HG03064 (cell line): ENCODE data around the gene PRSS23.
"Not testable (repeated sequence)": the region's sequence is repeated elsewhere in the genome, so short reads cannot be mapped to it uniquely, and the experiment has no call there.

Source experiments
- ATAC-seq: cut with Tn5 transposase; IDR thresholded peaks from one replicate; pipeline ENCODE4 v1.9.1; 2021; ENCODE audit warnings: low read depth; ENCODE audit not compliant: unreplicated experiment

The PRSS23 gene, protein sequence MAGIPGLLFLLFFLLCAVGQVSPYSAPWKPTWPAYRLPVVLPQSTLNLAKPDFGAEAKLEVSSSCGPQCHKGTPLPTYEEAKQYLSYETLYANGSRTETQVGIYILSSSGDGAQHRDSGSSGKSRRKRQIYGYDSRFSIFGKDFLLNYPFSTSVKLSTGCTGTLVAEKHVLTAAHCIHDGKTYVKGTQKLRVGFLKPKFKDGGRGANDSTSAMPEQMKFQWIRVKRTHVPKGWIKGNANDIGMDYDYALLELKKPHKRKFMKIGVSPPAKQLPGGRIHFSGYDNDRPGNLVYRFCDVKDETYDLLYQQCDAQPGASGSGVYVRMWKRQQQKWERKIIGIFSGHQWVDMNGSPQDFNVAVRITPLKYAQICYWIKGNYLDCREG

DNA sequence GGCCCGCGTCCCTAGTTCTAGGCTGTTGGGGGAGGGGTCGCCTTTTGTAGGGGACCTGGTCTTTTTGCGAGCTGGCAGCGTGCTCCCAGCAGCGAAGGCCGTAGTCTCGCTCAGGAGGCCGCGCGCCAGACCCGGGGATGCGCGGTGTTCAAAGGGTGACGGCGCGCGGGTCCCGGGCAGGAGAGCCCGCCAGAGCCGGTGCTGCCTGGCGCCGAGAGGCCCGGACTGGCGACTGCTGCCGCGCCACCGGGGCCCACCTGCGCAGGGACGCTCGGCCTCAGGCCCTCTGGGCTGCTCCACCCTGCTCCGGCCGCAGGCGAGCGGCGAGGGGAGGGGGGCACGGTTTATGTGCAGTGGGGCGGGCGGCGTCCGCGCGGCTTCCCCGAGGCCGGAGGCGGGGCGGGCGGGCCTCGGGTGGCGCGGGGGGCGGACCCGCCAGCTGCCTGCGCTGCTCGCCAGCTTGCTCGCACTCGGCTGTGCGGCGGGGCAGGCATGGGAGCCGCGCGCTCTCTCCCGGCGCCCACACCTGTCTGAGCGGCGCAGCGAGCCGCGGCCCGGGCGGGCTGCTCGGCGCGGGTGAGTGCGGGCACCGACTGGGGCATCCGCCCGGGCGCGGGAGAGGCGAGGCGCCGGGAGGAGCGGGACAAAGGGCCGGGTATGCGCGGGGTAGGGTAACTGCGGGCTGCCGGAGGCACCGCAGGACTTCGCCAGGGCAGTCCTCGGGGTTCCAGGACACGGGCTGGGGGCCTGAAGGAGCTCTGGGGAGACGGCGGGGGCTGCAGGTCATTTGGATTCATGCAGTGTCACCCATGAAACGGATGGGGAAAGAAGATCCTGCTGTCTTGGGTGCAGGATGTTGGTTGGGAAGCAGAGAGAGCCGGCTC lies at the start of gene PRSS23:
TSS of gene PRSS23 (plus strand) at position 467 of the 884 bp plus-strand sequence. CDS start 7,102 bp downstream, outside the sequence.
- no peak for ATAC-seq

DNA sequence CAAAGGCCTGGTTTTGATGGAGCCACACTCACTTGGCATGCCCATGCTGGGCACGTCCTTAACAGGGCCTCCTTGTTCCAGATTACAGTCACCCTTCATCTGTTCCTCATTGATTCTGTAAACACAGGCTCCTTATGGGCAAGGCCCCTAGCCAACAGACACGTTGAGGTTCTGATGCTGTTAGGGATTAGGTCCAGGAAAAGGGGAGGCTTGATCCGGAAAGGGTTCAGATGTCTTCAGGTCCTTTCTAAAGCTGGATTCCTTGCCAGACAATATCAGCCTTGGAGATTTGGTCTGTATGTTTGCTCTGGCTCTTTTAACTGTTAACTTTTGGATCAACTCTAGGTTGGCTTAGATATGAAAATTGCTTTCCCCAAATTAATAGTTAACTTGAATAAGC lies 46.9 kb upstream of the PRSS23 start:
- ATAC-seq, result no peak

DNA sequence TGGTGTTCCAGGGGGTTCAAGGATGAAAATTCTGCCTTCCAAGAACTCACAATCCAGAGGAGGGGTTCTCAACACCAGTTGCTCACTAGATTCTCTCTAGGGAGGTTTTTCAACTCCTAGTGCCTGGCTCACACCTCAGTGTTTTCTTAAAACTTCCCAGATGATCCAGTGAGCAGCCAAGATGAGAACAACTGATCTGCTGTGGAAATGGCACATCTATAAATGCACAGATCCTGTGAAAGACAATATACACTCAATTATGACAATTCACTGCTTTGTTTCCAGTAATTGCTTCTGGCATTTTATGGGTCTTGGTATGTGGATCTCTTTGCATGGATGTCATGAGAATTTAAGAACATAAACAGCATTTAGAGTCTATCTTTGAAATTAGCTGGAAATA lies 45.2 kb upstream of the PRSS23 start:
- no peak for ATAC-seq

DNA sequence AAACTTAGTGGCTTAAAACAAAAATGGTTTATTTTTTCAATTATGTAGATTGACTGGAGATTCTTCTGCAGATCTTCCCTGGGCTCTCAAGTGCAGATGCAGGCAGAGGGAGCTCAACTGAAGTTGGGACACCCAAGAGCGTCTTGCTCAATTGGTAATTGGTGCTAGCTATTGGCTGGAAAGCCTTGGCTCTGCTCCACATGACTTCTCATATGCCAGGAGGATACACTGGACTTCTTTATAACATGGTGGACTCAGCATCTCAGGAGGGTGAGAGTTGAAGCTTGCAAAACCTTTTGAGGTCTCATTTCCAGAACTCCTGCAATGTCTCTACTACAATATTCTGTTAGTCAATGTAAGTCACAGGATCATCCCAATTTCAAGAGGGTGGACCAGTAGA lies 42.2 kb upstream of the PRSS23 start:
- ATAC-seq, result no peak

DNA sequence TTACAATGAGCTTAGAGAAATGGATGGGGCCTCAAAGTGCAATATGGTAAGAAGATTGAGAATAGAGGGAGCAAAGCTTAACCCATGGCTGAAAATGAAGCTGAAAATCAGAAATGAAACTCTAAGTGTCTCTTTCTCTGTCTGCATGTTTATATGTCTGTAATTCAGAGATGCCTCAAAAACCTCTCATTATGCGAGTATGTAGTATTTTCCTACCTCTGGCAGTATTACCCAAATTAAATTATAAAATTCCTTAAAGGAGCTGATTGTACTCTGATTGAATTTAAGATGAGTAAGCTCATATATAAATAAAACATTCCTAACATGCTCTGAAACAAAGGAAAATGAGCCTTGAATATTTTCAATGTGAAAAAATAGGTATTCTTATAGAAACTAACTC lies 39.8 kb upstream of the PRSS23 start:
- no peak for ATAC-seq

DNA sequence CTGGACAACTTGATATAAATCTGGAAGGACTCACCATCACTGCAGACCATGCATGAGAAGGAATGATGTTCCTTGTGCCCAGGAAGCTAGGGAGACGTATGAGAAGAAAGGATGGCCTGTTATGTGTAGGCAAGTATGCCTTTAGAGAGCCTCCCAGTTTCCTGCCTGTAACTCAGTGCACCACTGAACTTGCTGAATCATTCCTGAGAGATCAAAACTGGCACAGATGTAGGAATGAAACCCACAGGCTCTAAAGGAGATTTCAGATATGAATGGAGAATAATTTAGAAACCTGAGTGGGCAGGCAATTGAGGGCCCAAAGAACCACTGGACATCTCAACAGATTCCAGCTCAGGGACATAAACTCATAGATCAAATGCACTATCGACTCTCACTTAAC lies 38.4 kb upstream of the PRSS23 start:
- no peak for ATAC-seq

DNA sequence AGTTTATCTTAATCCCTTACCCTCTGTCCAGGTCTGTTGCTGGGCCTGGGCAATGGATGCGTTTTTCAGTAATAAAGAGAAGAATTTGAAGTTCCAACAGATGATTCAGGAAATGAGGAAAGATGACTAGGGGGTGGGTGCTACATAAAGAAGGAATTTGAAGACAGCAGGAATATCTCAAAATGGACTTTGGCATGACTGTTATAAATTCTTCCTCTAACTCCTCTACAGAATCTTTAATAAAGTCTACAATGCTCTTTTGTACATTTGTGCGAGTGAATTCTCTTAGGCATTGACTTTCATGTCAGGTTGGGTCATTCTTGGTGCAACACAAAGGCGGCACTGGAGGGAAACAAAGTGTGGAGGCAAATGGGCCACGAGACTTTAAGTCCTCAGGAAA lies 35.1 kb upstream of the PRSS23 start:
- ATAC-seq, result no peak

DNA sequence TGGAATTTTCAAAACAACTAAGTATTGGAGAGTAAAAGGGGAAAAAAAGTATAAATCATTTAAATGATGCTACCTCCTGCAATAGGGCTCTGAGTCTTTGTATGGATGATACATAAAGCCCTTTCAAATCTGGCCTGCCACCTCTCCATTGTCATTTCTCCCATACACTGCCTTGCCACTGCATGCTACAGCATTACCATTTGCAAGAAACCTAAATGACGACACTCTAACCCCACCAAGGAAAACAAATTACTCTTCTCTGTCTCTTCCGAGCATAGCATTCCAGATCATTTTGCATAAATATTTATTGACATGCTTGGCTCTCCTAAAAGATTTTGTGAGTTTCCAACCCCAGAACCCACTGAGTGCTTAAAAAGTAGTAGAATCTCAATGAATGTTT lies 34.5 kb upstream of the PRSS23 start:
- ATAC-seq, result no peak

DNA sequence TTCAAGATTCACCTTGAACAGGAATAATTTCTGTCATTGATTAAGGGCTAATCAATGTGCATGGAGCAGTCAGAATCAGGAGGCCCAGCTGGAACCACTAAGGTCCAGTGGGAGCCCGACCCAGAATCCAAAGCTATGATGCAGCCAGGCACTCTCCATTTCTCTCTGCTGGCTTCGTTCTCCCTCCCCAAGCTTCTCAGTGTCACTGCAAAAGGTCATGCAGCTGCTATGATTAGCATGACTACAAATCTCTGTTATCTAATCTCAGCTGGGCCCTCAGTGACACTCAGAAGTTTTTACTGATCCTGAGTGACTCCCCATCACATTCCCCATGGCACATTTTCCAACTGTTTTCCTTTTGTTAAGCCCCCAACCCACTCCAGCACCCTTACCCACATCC lies 31.1 kb upstream of the PRSS23 start:
- no peak for ATAC-seq

DNA sequence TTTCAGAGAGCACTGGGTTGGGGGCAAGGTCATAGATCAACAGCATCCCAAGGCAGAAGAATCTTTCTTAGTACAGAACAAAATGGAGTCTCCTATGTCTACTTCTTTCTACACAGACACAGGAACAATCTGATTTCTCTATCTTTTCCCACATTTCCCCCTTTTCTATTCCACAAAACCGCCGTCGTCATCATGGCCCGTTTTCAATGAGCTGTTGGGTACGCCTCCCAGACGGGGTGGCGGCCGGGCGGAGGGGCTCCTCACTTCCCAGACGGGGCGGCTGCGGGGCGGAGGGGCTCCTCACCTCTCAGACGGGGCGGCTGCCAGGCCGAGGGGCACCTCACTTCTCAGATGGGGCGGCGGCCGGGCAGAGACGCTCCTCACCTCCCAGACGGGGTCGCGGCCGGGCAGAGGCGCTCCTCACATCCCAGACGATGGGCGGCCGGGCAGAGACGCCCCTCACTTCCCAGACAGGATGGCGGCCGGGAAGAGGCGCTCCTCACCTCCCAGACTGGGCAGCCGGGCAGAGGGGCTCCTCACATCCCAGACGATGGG lies 29.8 kb upstream of the PRSS23 start:
- ATAC-seq, result not testable (repeated sequence)

DNA sequence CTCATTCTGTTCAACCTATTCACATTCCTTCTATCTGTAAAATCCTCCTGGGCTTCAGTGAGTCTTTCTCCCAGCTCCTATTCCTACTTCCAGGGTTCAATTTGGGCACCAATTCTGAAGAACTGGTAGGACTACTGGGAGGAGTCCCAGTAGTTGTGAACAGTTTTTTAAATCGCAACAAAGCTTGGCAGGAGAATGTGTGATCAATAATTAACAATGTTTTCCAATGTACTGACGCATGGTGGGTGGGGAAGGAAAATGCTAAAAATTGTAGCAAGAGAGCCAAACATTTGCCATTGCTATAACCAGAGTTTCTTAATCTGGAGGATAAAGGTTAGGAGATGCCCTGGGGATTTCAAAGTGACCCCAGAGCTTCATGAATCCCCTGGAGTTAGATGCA lies 27.3 kb upstream of the PRSS23 start:
- ATAC-seq, result no peak

DNA sequence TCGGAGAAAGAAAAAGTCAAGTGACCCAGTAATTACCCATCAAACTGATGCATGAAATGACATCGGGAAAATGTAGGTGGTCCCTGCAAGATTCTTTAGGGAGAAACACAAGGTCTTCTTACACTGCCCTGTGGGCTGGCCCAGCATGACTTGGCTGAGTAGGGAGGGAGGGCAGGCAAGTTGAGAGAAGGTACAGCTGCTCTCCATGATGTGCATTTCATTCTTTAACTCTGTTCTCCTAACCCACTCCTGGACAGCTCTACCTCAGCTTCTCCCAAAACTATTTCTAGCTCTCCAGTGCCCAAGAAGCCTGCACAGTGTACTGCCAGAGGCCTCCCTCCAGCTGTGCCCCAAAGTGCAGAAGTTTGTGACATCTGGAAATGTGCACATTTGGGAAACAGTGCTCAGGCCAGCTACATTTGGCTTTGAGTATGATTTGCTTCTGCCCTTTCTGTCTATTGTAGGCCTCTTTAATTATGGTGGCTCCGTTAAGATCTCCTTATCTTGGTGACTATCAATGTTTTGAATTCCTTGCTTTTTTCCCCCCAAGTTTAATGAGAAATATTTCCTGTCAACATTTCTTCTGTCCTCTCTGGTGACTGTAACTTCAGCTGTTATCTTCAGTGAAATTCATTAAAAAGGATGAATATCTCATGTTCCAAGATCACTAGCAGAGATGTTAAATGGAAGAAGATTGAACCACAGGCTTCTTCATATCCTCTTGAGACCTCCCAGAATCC lies 26.7 kb upstream of the PRSS23 start:
- ATAC-seq, result no peak

DNA sequence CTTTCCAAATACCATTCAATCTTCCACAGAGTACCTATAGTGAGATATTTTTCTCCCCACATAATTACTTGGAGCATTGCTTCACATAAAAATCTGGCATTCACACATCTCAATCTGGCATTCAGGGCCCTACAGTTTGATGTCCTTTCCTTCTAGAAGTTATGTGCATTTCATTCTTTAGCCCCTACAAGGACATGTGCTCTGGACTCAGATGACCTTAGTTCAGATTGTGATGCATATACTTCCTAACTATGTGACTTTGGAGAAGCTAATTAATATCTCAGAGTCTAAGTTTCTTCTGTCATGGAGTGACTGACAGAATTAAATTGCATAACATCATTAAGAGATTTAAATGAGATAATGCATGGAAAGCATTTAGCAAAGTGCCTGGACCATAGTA lies 25.9 kb upstream of the PRSS23 start:
- ATAC-seq, result no peak

DNA sequence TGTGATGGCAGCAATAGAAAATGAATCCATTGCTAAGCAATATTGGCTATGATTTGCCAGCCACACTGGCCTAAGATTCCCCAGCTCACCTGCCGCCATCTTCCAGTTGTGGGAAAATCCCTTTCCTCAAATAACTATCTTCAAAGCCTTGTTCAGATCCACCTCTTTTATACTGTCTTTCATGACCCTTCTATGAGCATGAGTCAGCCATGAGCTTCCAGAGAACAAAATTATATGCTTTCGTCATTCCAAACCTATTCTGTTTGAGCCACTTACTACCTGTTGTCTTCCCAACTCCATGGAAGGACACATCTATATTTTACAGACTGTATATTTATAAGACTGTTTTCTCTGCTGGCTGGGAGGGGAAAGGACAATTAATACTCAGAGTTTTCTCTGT lies 25.0 kb upstream of the PRSS23 start:
- no peak for ATAC-seq

DNA sequence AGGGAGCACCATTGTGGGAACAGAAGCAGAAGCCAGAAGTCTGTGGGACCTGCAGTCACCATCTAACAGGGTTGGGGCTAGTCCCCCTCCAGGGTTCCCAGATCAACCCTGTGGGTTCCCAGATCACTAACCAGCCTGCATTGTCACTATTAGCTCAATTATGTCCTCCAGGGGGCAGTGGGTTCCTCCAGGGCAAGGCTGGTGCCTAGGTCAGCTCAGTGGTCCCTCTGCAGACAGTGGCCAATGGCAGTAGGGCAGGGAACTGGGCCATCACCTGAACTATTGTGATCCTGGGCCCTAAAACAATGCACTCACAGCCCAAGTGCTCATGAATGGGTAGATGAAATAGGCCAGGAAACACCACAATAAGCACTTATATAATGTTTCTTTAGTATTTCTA lies 18.8 kb upstream of the PRSS23 start:
- ATAC-seq, result no peak

DNA sequence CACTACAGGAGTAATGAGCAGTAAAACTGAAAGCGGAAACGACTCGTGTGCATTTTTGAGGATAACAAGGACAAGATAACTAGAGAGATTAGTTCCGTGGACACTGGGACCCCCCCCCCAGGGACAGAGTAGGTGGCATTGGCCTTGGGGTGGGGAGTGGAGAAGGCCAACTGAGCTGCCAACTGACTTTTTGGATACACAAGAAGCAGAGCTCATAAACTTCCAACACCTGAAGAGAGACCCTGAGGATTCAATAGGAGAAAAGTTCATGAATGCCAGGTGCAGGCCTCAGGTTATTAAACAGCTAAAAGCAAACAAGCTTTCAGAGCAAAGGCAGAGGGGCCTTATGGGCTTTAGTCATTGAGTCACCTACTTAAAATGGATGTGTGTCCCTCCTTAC lies 17.6 kb upstream of the PRSS23 start:
- no peak for ATAC-seq

DNA sequence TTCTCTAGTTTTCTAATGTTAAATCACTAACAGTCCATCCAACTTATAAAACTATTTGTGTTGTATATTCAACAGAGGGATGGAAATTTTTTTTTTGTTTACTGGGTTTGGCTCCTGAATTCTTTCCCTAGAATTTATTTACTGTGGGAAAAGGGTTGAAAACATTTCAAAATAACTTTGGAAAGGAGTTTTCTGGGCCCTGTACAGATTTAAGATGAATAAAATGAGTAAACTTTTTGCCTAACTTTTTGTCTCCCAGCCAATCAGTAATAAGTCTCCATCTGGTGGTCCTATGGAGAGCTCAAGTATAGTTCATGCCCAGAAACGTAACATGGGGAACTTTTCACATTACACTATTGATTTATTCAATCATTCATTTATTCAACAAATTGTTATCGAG lies 16.7 kb upstream of the PRSS23 start:
- ATAC-seq, result no peak

DNA sequence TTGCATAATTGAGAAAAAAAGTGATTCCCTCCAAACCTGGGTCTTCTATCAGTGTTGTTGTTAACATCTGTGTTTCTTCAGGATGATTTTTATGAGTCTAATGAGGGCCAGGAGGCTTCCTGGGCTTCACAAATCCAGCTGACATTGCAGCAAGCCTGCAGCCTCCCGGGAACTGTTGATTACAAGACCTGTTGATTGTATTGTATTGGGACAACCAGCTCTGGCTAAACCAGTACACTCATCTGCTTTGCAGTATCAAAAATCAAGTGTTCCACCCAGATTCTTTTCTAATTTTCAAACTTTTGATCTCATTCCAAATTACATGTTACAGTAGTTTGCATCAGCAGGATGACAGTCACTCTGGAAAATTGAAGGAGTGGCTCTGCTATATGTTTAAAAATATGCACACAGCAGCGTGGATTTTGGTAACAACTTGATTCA lies 16.1 kb upstream of the PRSS23 start:
- ATAC-seq, result no peak

DNA sequence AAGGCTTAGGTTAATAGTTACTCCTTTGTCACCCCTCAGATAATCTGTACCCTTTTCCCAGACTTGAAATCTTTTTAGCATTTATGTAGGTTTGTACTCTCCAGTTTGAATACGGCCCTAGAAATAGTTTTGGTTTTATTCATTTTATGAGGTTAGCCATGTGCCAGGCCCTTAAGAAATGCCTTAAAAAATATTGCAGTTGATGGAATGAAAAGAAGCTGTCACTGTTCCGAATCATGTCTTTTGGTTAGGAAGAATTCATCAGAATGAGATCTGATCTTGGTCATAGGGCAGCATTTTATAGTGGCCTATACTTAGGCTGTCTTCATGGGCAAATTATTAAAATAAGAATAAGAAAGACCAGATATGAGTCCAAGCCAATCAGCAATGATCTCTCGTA lies 14.8 kb upstream of the PRSS23 start:
- no peak for ATAC-seq

DNA sequence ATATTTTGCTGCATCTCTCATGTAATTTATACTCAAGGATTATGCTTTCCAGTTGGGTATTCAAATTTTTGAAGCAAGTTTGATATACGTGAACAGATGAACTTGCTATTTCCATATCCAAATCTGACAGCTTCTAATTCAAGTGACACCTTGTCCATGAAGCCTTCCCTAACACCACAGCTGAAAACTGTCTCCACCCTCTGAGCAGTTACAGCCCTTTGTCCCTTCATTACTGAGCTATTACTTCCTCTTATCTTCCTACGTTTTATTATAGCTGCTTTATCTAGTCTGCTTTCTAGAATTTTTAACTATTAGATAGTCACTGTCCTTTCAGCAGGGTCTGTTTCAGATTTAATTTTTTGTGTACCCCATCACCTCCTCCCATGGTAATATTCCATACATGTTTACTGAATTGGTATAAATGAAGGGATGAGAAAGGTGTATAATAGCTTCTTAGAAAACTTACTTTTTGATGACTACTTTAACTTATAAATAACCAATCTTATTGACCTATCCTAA lies 13.3 kb upstream of the PRSS23 start:
- ATAC-seq, result no peak

DNA sequence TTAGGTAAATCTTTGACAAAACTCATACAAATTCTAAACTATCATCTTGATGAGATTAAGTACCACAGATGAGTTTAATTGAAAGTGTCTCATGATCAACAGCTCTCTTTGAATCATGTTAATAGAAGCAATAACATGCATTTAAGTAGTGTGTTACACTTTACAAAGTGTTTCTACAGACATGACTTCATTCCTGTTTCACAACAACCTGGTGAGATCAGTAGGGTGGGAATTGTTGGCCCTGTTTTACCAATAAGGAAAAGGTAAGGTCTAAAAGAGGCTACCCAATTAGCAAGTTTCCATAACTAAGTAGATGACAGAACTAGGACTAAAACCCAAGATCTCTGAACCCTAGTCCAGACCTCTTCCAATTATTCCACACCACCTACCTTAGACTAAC lies 12.7 kb upstream of the PRSS23 start:
- ATAC-seq, result no peak
